BE2C (cell line): ENCODE measurements around the gene NUP93.
"Not testable (repeated sequence)": the region's sequence is repeated elsewhere in the genome, so short reads cannot be mapped to it uniquely, and the experiment has no call there.

ENCODE experiments used
- DNase-seq: peaks from one replicate; pipeline ENCODE4 v3.0.0-alpha.2; 2020
- H3K27me3 ChIP-seq: fragments of 250-450 bp; sonication (Bioruptor Pico); 2 replicates; pipeline ENCODE4 v1.5.1; 2020; ENCODE audit warnings: mild to moderate bottlenecking
- H3K36me3 ChIP-seq: fragments of 250-450 bp; sonication (Bioruptor Pico); 2 replicates; pipeline ENCODE4 v1.5.1; 2020; ENCODE audit warnings: mild to moderate bottlenecking
- H3K4me1 ChIP-seq: fragments of 250-450 bp; sonication (Bioruptor Pico); 2 replicates; pipeline ENCODE4 v1.5.1; 2020
- H3K4me3 ChIP-seq: 2 replicates; pipeline ENCODE4 v1.5.1; 2011; ENCODE audit warnings: low read depth, low read length
- H3K9me3 ChIP-seq: fragments of 250-450 bp; sonication (Bioruptor Pico); 2 replicates; pipeline ENCODE4 v1.5.1; 2020
- TF ChIP-seq, protein P1 (sequence below): IDR thresholded peaks from 2 replicates; pipeline ENCODE4 v1.5.1; 2012; ENCODE audit warnings: mild to moderate bottlenecking, low read depth, low read length

Gene NUP93

GRCh38 chr16:56713794-56714193, 16.1 kb upstream of the NUP93 start:
- H3K9me3 ChIP-seq: no peaks in the 10 kb centered on the region
- no peak overlapping the region for H3K4me3 ChIP-seq
- peaks cover under 1% of the 10 kb centered on the region; the same call in 1 of the 2 replicates for H3K4me1 ChIP-seq
- H3K36me3 ChIP-seq: no peaks in the 10 kb centered on the region
- DNase-seq: no peak
- H3K27me3 ChIP-seq: no peaks in the 10 kb centered on the region
- TF ChIP-seq, protein P1, sequence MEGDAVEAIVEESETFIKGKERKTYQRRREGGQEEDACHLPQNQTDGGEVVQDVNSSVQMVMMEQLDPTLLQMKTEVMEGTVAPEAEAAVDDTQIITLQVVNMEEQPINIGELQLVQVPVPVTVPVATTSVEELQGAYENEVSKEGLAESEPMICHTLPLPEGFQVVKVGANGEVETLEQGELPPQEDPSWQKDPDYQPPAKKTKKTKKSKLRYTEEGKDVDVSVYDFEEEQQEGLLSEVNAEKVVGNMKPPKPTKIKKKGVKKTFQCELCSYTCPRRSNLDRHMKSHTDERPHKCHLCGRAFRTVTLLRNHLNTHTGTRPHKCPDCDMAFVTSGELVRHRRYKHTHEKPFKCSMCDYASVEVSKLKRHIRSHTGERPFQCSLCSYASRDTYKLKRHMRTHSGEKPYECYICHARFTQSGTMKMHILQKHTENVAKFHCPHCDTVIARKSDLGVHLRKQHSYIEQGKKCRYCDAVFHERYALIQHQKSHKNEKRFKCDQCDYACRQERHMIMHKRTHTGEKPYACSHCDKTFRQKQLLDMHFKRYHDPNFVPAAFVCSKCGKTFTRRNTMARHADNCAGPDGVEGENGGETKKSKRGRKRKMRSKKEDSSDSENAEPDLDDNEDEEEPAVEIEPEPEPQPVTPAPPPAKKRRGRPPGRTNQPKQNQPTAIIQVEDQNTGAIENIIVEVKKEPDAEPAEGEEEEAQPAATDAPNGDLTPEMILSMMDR: no peak

DNA sequence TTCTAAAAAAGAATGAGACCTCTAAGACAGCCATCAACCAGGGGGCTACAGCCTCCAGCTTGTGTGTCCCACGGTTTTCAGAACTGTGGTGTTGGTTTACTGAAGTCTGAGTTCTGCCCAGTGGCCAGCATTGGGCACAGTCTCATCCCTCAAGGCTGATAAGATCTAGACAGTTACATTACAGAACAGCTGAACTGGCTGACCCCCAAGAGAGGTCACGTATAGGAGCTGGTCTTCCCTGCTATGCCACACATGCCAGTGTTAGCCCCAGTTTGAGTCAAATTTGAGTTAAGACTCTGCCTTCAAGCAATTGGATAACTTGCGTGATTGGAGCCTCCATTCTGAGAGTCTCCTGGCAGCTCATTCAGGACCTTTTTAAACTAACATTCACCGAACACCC, 14.8 kb upstream of the NUP93 start:
- no peak for DNase-seq
- Histone ChIP-seq H3K9me3 (no peaks in the 10 kb centered on the region), H3K4me1 (no peaks in the 10 kb centered on the region), H3K36me3 (no peaks in the 10 kb centered on the region), H3K4me3 (no peak overlapping the region), H3K27me3 (no peaks in the 10 kb centered on the region)
- TF ChIP-seq, protein P1: no peak

DNA sequence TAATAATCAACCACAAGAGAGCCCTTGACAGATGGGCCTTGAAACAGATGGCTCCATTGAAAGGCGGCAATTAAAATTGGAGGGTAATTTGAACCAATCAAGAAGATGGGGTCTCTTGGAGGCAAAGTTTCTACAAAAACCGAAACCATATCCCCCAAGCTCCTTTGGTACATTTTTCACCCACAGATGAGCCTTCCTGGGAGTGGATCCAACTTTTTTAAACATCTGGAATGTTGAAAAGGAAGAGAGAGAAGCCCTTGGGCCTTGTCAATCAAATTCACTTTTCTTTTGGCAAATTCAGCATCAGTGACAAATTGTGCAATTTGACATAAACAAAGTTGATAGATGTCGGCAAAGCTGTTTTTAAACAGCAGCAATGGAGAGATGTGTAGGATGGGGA, 13.2 kb upstream of the NUP93 start:
- H3K36me3 ChIP-seq: no peaks in the 10 kb centered on the region
- H3K4me3 ChIP-seq: no peak overlapping the region
- no peaks in the 10 kb centered on the region for H3K4me1 ChIP-seq
- no peaks in the 10 kb centered on the region for H3K9me3 ChIP-seq
- DNase-seq: no peak
- no peaks in the 10 kb centered on the region for H3K27me3 ChIP-seq
- TF ChIP-seq, protein P1: no peak

GRCh38 chr16:56717532-56717931, 12.4 kb upstream of the NUP93 start:
- H3K36me3 ChIP-seq, DNase-seq, H3K4me1 ChIP-seq: not testable (repeated sequence)

DNA sequence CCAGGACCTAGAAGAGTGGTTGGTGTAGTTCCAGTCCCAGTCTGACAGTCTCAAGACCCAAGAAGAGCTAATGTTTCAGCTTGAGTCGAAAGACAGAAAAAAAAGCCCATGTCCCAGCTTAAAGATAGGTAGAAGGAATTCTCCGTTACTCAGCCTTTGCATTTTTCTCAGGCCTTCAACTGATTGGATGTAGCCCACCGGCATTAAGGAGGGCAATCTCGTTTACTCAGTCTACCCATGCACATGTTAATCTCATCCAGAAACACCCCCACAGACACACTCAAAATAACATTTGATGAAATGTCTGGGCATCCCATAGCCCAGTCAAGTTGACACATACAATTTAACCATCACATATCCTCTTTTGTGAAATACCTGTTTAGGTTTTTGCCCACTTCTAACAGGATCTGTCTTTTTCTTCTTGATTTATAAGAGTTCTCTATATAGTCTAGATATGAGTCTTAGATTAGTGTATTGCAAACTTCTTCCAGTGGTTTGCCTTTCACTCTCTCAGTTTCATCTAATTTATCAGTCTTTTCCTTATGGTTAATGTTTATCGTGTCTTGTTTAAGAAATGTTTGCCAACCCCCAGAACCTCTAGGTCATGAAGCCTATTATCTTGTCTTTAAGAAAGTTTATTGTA, 7.6 kb upstream of the NUP93 start:
- no peak for DNase-seq
- H3K4me3 ChIP-seq: no peak overlapping the region
- H3K4me1 ChIP-seq: no peaks in the 10 kb centered on the region
- no peaks in the 10 kb centered on the region for H3K36me3 ChIP-seq
- H3K27me3 ChIP-seq: no peaks in the 10 kb centered on the region; the same call in 1 of the 2 replicates
- TF ChIP-seq, protein P1: no peak
- no peaks in the 10 kb centered on the region for H3K9me3 ChIP-seq

More at GRCh38 chr16:56717532-56717931, 12.4 kb upstream of the NUP93 start:
- not testable (repeated sequence) for H3K9me3 ChIP-seq, H3K4me3 ChIP-seq, H3K27me3 ChIP-seq

- H3K9me3 ChIP-seq: no peaks in the 10 kb centered on the region
- TF ChIP-seq, protein P1: no peak
- H3K27me3 ChIP-seq: no peaks in the 10 kb centered on the region; the same call in 1 of the 2 replicates
- H3K4me1 ChIP-seq: no peaks in the 10 kb centered on the region
- no peaks in the 10 kb centered on the region for H3K36me3 ChIP-seq
- DNase-seq: no peak
- H3K4me3 ChIP-seq: no peak overlapping the region
Measured at GRCh38 chr16:56724191-56724590, 5.7 kb upstream of the NUP93 start.

GRCh38 chr16:56726283-56726682, 3.6 kb upstream of the NUP93 start:
- Histone ChIP-seq H3K27me3 (no peaks in the 10 kb centered on the region; the same call in 1 of the 2 replicates), H3K4me3 (no peak overlapping the region), H3K9me3 (no peaks in the 10 kb centered on the region), H3K4me1 (peaks cover 3% of the 10 kb centered on the region; the same call in 1 of the 2 replicates), H3K36me3 (no peaks in the 10 kb centered on the region)
- TF ChIP-seq, protein P1: no peak
- no peak for DNase-seq
